NT2/D1 (cell line): ENCODE data around the gene INO80.

Experiments used
- DNase-seq: peaks from one replicate; pipeline ENCODE4 v3.0.0-alpha.2; 2011; ENCODE audit warnings: low read depth, low spot score
- H3K27me3 ChIP-seq: 2 replicates; pipeline ENCODE4 v1.6.0; 2011; ENCODE audit warnings: mild to moderate bottlenecking; ENCODE audit not compliant: insufficient read length, insufficient read depth
- H3K36me3 ChIP-seq: 2 replicates; pipeline ENCODE4 v1.6.1; 2011; ENCODE audit warnings: mild to moderate bottlenecking, low read length, mixed read lengths; ENCODE audit not compliant: insufficient read depth, insufficient read length
- H3K4me1 ChIP-seq: 2 replicates; pipeline ENCODE4 v1.5.1; 2011; ENCODE audit not compliant: insufficient read depth, insufficient read length
- H3K4me3 ChIP-seq: 2 replicates; pipeline ENCODE4 v1.5.1; 2011; ENCODE audit warnings: low read depth; ENCODE audit not compliant: insufficient read length
- H3K9ac ChIP-seq: 2 replicates; pipeline ENCODE4 v1.6.0; 2011; ENCODE audit warnings: low read depth; ENCODE audit not compliant: insufficient read length
- H3K9me3 ChIP-seq: 2 replicates; pipeline ENCODE4 v1.5.1; 2011; ENCODE audit warnings: mild to moderate bottlenecking, low read length; ENCODE audit not compliant: insufficient read depth
- SUZ12 ChIP-seq: IDR thresholded peaks from 2 replicates; pipeline ENCODE4 v1.6.1; 2011; ENCODE audit not compliant: insufficient read length, insufficient read depth; ENCODE audit errors: extremely low read depth
- YY1 ChIP-seq: IDR thresholded peaks from 2 replicates; pipeline ENCODE4 v1.6.1; 2011; ENCODE audit not compliant: insufficient read length, insufficient read depth
- ZNF274 ChIP-seq: IDR thresholded peaks from 2 replicates; pipeline ENCODE4 v1.6.1; 2011; ENCODE audit warnings: mild to moderate bottlenecking, low read depth, low read length

The INO80 gene, protein sequence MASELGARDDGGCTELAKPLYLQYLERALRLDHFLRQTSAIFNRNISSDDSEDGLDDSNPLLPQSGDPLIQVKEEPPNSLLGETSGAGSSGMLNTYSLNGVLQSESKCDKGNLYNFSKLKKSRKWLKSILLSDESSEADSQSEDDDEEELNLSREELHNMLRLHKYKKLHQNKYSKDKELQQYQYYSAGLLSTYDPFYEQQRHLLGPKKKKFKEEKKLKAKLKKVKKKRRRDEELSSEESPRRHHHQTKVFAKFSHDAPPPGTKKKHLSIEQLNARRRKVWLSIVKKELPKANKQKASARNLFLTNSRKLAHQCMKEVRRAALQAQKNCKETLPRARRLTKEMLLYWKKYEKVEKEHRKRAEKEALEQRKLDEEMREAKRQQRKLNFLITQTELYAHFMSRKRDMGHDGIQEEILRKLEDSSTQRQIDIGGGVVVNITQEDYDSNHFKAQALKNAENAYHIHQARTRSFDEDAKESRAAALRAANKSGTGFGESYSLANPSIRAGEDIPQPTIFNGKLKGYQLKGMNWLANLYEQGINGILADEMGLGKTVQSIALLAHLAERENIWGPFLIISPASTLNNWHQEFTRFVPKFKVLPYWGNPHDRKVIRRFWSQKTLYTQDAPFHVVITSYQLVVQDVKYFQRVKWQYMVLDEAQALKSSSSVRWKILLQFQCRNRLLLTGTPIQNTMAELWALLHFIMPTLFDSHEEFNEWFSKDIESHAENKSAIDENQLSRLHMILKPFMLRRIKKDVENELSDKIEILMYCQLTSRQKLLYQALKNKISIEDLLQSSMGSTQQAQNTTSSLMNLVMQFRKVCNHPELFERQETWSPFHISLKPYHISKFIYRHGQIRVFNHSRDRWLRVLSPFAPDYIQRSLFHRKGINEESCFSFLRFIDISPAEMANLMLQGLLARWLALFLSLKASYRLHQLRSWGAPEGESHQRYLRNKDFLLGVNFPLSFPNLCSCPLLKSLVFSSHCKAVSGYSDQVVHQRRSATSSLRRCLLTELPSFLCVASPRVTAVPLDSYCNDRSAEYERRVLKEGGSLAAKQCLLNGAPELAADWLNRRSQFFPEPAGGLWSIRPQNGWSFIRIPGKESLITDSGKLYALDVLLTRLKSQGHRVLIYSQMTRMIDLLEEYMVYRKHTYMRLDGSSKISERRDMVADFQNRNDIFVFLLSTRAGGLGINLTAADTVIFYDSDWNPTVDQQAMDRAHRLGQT (N-terminal part only)

GRCh38 chr15:41116116-41116961, at the start of gene INO80:
INO80 (minus strand) TSS chr15:41116280; CDS start chr15:41096310, 19,970 bp downstream.
- peak; percentile 93 for DNase-seq
- Histone ChIP-seq H3K27me3 (no peaks in the 10 kb centered on the region), H3K9me3 (no peaks in the 10 kb centered on the region), H3K4me3 (peak within 1 kb of the TSS; percentile 84), H3K4me1 (no peaks in the 10 kb centered on the region), H3K9ac (peak within 1 kb of the TSS; percentile 98), H3K36me3 (peaks cover 6% of the 10 kb centered on the region)
- peak; percentile 58 for TF ChIP-seq YY1
- TF ChIP-seq SUZ12, result no peak
- TF ChIP-seq ZNF274, result no peak

GRCh38 chr15:41161736-41162135, 45.7 kb upstream of the INO80 start:
- TF ChIP-seq SUZ12 (no peak), ZNF274 (no peak), YY1 (no peak)
- H3K4me3 ChIP-seq, result no peak overlapping the region
- no peaks in the 10 kb centered on the region for H3K36me3 ChIP-seq
- DNase-seq, result no peak
- no peaks in the 10 kb centered on the region for H3K27me3 ChIP-seq
- no peaks in the 10 kb centered on the region for H3K9me3 ChIP-seq
- no peak overlapping the region for H3K9ac ChIP-seq
- no peaks in the 10 kb centered on the region for H3K4me1 ChIP-seq

DNA sequence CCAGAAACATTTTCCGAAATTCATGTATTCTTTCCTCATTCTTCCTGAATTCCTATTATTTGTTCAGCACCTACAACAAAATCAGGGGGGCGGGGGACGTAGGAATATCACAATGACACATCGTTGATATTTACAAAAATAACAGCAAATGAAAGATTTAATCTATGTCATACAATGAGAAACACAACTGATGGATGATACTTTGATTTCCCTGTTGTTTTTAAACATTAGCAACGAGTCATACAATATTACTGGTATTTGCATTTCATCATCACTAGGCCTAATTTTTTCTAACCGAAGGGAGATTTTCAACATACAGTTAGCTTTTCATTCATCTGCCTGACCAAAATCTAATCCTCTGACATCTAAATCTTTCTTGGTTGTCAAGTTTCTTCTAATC, 45.3 kb upstream of the INO80 start:
- no peak for DNase-seq
- H3K9me3 ChIP-seq, result no peaks in the 10 kb centered on the region
- no peaks in the 10 kb centered on the region for H3K27me3 ChIP-seq
- no peak overlapping the region for H3K9ac ChIP-seq
- TF ChIP-seq SUZ12, result no peak
- TF ChIP-seq YY1, result no peak
- no peak for TF ChIP-seq ZNF274
- H3K4me1 ChIP-seq, result no peaks in the 10 kb centered on the region
- no peak overlapping the region for H3K4me3 ChIP-seq
- H3K36me3 ChIP-seq, result no peaks in the 10 kb centered on the region

DNA sequence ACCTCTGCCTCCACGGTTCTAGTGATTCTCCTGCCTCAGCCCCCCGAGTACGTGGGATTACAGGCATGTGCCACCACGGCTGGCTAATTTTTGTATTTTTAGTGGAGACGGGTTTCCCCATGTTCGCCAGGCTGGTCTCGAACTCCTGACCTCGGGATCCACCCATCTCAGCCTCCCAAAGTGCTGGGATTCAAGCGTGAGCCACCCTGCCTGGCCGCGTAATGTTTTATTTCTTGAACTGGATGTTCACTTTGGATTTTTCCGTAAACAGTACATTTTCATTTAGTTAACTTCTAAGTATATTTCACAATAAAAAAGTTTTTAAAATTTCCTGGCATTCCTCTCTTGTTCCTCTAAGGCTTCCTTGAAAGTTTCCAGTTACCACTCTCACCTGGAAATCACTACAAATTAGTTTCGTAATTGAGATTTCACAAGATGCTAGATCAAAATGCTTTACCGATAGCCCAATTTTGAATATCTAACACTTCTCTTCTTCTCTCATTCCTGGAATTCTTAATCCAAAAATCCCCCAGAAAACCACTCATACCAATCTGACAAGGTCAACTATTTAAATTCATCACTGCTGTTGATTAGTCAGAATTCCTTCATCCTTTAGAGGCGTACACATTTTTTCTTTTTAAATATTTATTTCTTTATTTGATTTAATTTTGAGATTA, 44.7 kb upstream of the INO80 start:
- no peaks in the 10 kb centered on the region for H3K9me3 ChIP-seq
- TF ChIP-seq SUZ12, result no peak
- no peak for TF ChIP-seq ZNF274
- no peak for TF ChIP-seq YY1
- H3K4me1 ChIP-seq, result no peaks in the 10 kb centered on the region
- no peaks in the 10 kb centered on the region for H3K27me3 ChIP-seq
- DNase-seq, result no peak
- no peaks in the 10 kb centered on the region for H3K36me3 ChIP-seq
- H3K9ac ChIP-seq, result no peak overlapping the region
- no peak overlapping the region for H3K4me3 ChIP-seq

GRCh38 chr15:41154412-41154811, 38.3 kb upstream of the INO80 start:
- DNase-seq, result no peak
- TF ChIP-seq ZNF274 (no peak), SUZ12 (no peak), YY1 (no peak)
- no peak overlapping the region for H3K4me3 ChIP-seq
- no peaks in the 10 kb centered on the region for H3K4me1 ChIP-seq
- H3K27me3 ChIP-seq, result no peaks in the 10 kb centered on the region
- no peaks in the 10 kb centered on the region for H3K36me3 ChIP-seq
- no peak overlapping the region for H3K9ac ChIP-seq
- H3K9me3 ChIP-seq, result peaks cover 5% of the 10 kb centered on the region; the same call in 1 of the 2 replicates

- DNase-seq, result no peak
- TF ChIP-seq SUZ12, result no peak
- no peak for TF ChIP-seq YY1
- Histone ChIP-seq H3K9ac (no peak overlapping the region), H3K4me3 (no peak overlapping the region), H3K9me3 (peaks cover 5% of the 10 kb centered on the region; the same call in 1 of the 2 replicates), H3K36me3 (no peaks in the 10 kb centered on the region), H3K4me1 (no peaks in the 10 kb centered on the region), H3K27me3 (no peaks in the 10 kb centered on the region)
These were observed 37.7 kb upstream of the INO80 start for GRCh38 chr15:41153733-41154132.
